GM19043 (cell line): ENCODE measurements around the gene UQCC2.

Source experiments
- ATAC-seq: cut with Tn5 transposase; IDR thresholded peaks from one replicate; pipeline ENCODE4 v1.9.1; 2021; ENCODE audit warnings: low read depth; ENCODE audit not compliant: unreplicated experiment

UQCC2 gene

GRCh38 chr6:33679761-33680160 is 31.7 kb downstream of the UQCC2 start:
- no peak for ATAC-seq

GRCh38 chr6:33678932-33679490 is 32.5 kb downstream of the UQCC2 start:
- ATAC-seq = no peak

- no peak for ATAC-seq
Observed at GRCh38 chr6:33678233-33678931, 33.1 kb downstream of the UQCC2 start.

- no peak for ATAC-seq
Observed at GRCh38 chr6:33677689-33678088, 33.8 kb downstream of the UQCC2 start.

GRCh38 chr6:33677143-33677660 is 34.3 kb downstream of the UQCC2 start:
- no peak for ATAC-seq

- ATAC-seq = no peak
Observed at GRCh38 chr6:33676416-33677142, 34.9 kb downstream of the UQCC2 start.

- ATAC-seq = no peak
Observed at GRCh38 chr6:33675968-33676367, 35.5 kb downstream of the UQCC2 start.

GRCh38 chr6:33673851-33674250 is 37.6 kb downstream of the UQCC2 start:
- ATAC-seq = no peak

GRCh38 chr6:33672808-33673207 is 38.7 kb downstream of the UQCC2 start:
- no peak for ATAC-seq

- no peak for ATAC-seq
Observed at GRCh38 chr6:33671744-33672072, 39.8 kb downstream of the UQCC2 start.

- no peak for ATAC-seq
Observed at GRCh38 chr6:33670971-33671743, 40.3 kb downstream of the UQCC2 start.

GRCh38 chr6:33670086-33670660 is 41.3 kb downstream of the UQCC2 start:
- no peak for ATAC-seq

- no peak for ATAC-seq
Observed at GRCh38 chr6:33668914-33669313, 42.6 kb downstream of the UQCC2 start.

GRCh38 chr6:33668328-33668727 is 43.2 kb downstream of the UQCC2 start:
- ATAC-seq = no peak

- no peak for ATAC-seq
Observed at GRCh38 chr6:33667776-33668175, 43.7 kb downstream of the UQCC2 start.

GRCh38 chr6:33667072-33667471 is 44.4 kb downstream of the UQCC2 start:
- no peak for ATAC-seq

GRCh38 chr6:33665957-33666356 is 45.5 kb downstream of the UQCC2 start:
- ATAC-seq = no peak

- no peak for ATAC-seq
Observed at GRCh38 chr6:33664506-33665057, 46.9 kb downstream of the UQCC2 start.

GRCh38 chr6:33663727-33664449 is 47.6 kb downstream of the UQCC2 start:
- ATAC-seq = no peak

GRCh38 chr6:33663028-33663427 is 48.5 kb downstream of the UQCC2 start:
- ATAC-seq = no peak
